Suprapubic skin (tissue), 4 donors: ENCODE data around the gene ARHGEF6. TPM values are rescaled to one million over a fixed set of nuclear protein-coding genes. Genes with fewer than 3 reads are reported as not detected.

Experiments used
- DNase-seq, 2 donors: peaks; one replicate each; pipeline ENCODE4 v3.0.0-alpha.2; 2019; ENCODE audit warnings: low spot score in 2 of 2
- H3K27ac ChIP-seq: fragments of 200-600 bp; sonication (generic); one replicate; pipeline ENCODE4 v1.5.1; 2019
- H3K27me3 ChIP-seq: fragments of 200-600 bp; sonication (generic); one replicate; pipeline ENCODE4 v1.5.1; 2019
- H3K36me3 ChIP-seq: fragments of 200-600 bp; sonication (generic); one replicate; pipeline ENCODE4 v1.5.1; 2019
- H3K4me1 ChIP-seq: fragments of 200-600 bp; sonication (generic); one replicate; pipeline ENCODE4 v1.5.1; 2019
- H3K4me3 ChIP-seq: fragments of 200-600 bp; sonication (generic); one replicate; pipeline ENCODE4 v1.5.1; 2019; ENCODE audit warnings: mild to moderate bottlenecking
- H3K9me3 ChIP-seq: fragments of 200-600 bp; sonication (generic); one replicate; pipeline ENCODE4 v1.5.1; 2019
- CTCF ChIP-seq, 2 donors: fragments of 200-600 bp in 1 of 2; fragments of 450-650 bp in 1 of 2; sonication (generic) in 1 of 2; IDR thresholded peaks; one replicate each; pipeline ENCODE4 v1.5.1; 2016 to 2019; ENCODE audit warnings: antibody characterized with exemption in 2 of 2, mild to moderate bottlenecking in 1 of 2, moderate library complexity in 1 of 2
- EP300 ChIP-seq: sonication (generic); formaldehyde crosslinking; IDR thresholded peaks from one replicate; pipeline ENCODE4 v1.6.1; 2017; ENCODE audit warnings: antibody characterized with exemption
- POLR2A ChIP-seq, 2 donors: fragments of 450-650 bp; IDR thresholded peaks; one replicate each; pipeline ENCODE4 v1.6.1; 2017; ENCODE audit warnings: antibody characterized with exemption in 2 of 2, mild to moderate bottlenecking in 2 of 2, moderate library complexity in 2 of 2
- POLR2AphosphoS5 ChIP-seq, 3 donors: sonication (generic); formaldehyde crosslinking; IDR thresholded peaks; one replicate each; pipeline ENCODE4 v1.6.1; 2017; ENCODE audit warnings: antibody characterized with exemption in 3 of 3
- WGBS: methylation state at CpG from one replicate; pipeline ENCODE4 v1.1.5; 2018; 5-methylcytosine and 5-hydroxymethylcytosine counted together
- total RNA-seq, 4 donors: library from RNA; depleted of rRNA; stranded (reverse); fragments of >200 nt; gene quantifications; one replicate each; pipeline ENCODE4 v1.1.0, GENCODE V29; 2016

Gene ARHGEF6
- total RNA-seq, 4 donors from 2014 or later: 5.9 to 16.9 (median 7.2) TPM

GRCh38 chrX:136691028-136691809 lies 89.5 kb downstream of the ARHGEF6 start:
- TF ChIP-seq CTCF (IDR thresholded peaks at IDR 0.05) (no peak), POLR2AphosphoS5 (IDR thresholded peaks at IDR 0.05) (no peak), POLR2A (IDR thresholded peaks at IDR 0.05) (no peak), EP300 (no peak)
- no peak for DNase-seq
- Histone ChIP-seq H3K4me1 (no peaks in the 10 kb centered on the region), H3K27me3 (no peaks in the 10 kb centered on the region), H3K36me3 (no peaks in the 10 kb centered on the region), H3K9me3 (no peaks in the 10 kb centered on the region), H3K4me3 (no peak overlapping the region), H3K27ac (no peak overlapping the region)
- 55% methylated on average over 3 of the region's 3 CpGs for WGBS

- H3K36me3 ChIP-seq: no peaks in the 10 kb centered on the region
- no peak overlapping the region for H3K4me3 ChIP-seq
- no peaks in the 10 kb centered on the region for H3K27me3 ChIP-seq
- 65% methylated on average over 6 of the region's 6 CpGs for WGBS
- no peaks in the 10 kb centered on the region for H3K9me3 ChIP-seq
- no peak for DNase-seq
- no peak overlapping the region for H3K27ac ChIP-seq
- no peaks in the 10 kb centered on the region for H3K4me1 ChIP-seq
- TF ChIP-seq POLR2A (IDR thresholded peaks at IDR 0.05) (no peak), CTCF (IDR thresholded peaks at IDR 0.05) (no peak), POLR2AphosphoS5 (IDR thresholded peaks at IDR 0.05) (no peak), EP300 (no peak)
Measured at GRCh38 chrX:136689436-136689835, 91.3 kb downstream of the ARHGEF6 start.

- no peaks in the 10 kb centered on the region for H3K36me3 ChIP-seq
- H3K4me3 ChIP-seq: no peak overlapping the region
- DNase-seq: no peak
- no peak overlapping the region for H3K27ac ChIP-seq
- no peaks in the 10 kb centered on the region for H3K27me3 ChIP-seq
- no peaks in the 10 kb centered on the region for H3K9me3 ChIP-seq
- no peak for TF ChIP-seq CTCF (IDR thresholded peaks at IDR 0.05)
- no peak for TF ChIP-seq EP300
- TF ChIP-seq POLR2AphosphoS5 (IDR thresholded peaks at IDR 0.05): no peak
- no peak for TF ChIP-seq POLR2A (IDR thresholded peaks at IDR 0.05)
- no peaks in the 10 kb centered on the region for H3K4me1 ChIP-seq
- 63% methylated on average over 1 of the region's 1 CpG for WGBS
Measured at GRCh38 chrX:136687457-136687856, 93.3 kb downstream of the ARHGEF6 start.

GRCh38 chrX:136684120-136684519 lies 96.6 kb downstream of the ARHGEF6 start:
- Histone ChIP-seq H3K36me3 (no peaks in the 10 kb centered on the region), H3K9me3 (no peaks in the 10 kb centered on the region), H3K4me1 (no peaks in the 10 kb centered on the region), H3K27ac (no peak overlapping the region), H3K4me3 (no peak overlapping the region), H3K27me3 (no peaks in the 10 kb centered on the region)
- 70% methylated on average over 5 of the region's 5 CpGs for WGBS
- TF ChIP-seq EP300: no peak
- TF ChIP-seq POLR2A (IDR thresholded peaks at IDR 0.05): no peak
- TF ChIP-seq CTCF (IDR thresholded peaks at IDR 0.05): no peak
- TF ChIP-seq POLR2AphosphoS5 (IDR thresholded peaks at IDR 0.05): no peak
- DNase-seq: no peak

- TF ChIP-seq CTCF (IDR thresholded peaks at IDR 0.05) (no peak), POLR2AphosphoS5 (IDR thresholded peaks at IDR 0.05) (no peak)
- H3K36me3 ChIP-seq: no peaks in the 10 kb centered on the region
- no peak overlapping the region for H3K27ac ChIP-seq
- WGBS: 66% methylated on average over 6 of the region's 6 CpGs
- no peak overlapping the region for H3K4me3 ChIP-seq
- H3K9me3 ChIP-seq: no peaks in the 10 kb centered on the region
- no peaks in the 10 kb centered on the region for H3K4me1 ChIP-seq
- no peaks in the 10 kb centered on the region for H3K27me3 ChIP-seq
- no peak for DNase-seq
Measured at GRCh38 chrX:136679531-136679930, 101.2 kb downstream of the ARHGEF6 start.
